ENCODE measurements around the gene CACNA1H. TPM values are rescaled to one million over a fixed set of nuclear protein-coding genes. Genes with fewer than 3 reads are reported as not detected.

Gene CACNA1H
- total and polyA plus RNA-seq, 2 experiments from 2014 or later = 0.11 TPM; not detected in 1

- TF ChIP-seq EZH2phosphoT487 (IDR thresholded peaks at IDR 0.05; ENCODE audit: insufficient read depth, low read depth) (no peak), EZH2 (IDR thresholded peaks at IDR 0.05; ENCODE audit: insufficient read depth, poor library complexity, severe bottlenecking) (no peak)
- Histone ChIP-seq H3K4me3 (no peak overlapping the region), H3K27ac (no peak overlapping the region), H3K36me3 (ENCODE audit: low read depth) (no peaks in the 10 kb centered on the region), H3K9me2 (ENCODE audit: insufficient read depth) (no peaks in the 10 kb centered on the region), H3F3A (ENCODE audit: insufficient read depth) (no peaks in the 10 kb centered on the region), H2AFZ (no peak overlapping the region), H3K4me2 (ENCODE audit: unreplicated experiment) (no peak overlapping the region), H3K9me3 (ENCODE audit: low read depth) (no peaks in the 10 kb centered on the region), H3K27me3 (replicated peaks; ENCODE audit: insufficient read depth) (peaks cover 12% of the 10 kb centered on the region), H3K9ac (no peak overlapping the region), H3K4me1 (ENCODE audit: insufficient read depth) (no peaks in the 10 kb centered on the region), H4K20me1 (ENCODE audit: insufficient read depth) (no peaks in the 10 kb centered on the region), H3K79me2 (ENCODE audit: insufficient read depth) (no peaks in the 10 kb centered on the region)
- DNase-seq = no peak
- WGBS, 2 experiments (ENCODE audit: low coverage in 1 of 2, low lambda C conversion rate in 2 of 2, missing lambda C conversion rate in 2 of 2) = 65 to 74% methylated on average over 23 to 39 of the region's 40 CpGs
- in situ Hi-C loops (cut with MboI) = no loop called here
Measured at GRCh38 chr16:1157639-1158455, 4.9 kb downstream of the CACNA1H start.

DNA sequence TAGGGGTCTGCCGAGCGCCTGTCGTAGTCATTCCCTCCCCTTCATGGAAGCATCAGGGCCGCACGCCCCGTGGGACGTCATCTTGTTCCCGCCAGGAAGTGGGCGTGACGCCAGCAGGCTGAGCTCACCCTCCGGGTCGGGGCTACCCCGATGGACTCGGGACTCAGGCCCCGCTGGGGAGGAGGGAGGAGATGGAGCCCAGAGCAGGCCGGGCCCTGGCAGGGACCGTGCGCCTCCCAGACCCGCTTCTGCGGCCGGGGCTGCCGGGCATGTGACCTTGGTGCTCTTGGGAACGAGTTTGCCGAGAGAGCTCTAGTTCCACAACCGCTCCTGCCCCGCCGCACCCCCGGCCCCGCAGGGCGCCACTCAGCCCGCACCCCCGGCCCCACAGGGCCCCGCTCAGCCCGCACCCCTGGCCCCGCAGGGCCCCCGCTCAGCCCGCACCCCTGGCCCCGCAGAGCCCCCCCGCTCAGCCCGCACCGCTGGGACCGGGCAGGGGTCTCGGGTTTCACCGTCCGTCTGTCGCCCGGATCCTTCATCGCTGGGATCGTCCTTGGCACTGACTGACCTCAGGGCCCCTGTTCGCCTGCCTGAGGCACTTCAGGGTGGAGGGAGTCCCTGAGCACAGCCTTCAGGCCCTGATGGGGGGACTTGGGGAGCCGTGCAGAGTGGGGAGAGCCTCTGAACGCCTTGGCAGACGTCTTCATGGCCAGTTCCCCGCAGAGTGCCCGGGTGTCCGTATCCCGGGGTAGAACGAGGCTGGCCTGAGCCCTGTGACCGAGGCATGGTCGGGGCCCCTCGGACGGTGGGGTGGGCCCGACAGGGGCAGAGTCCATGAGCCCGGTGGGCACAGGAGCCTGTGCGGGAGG is 5.8 kb downstream of the CACNA1H start:
- no peaks in the 10 kb centered on the region for H4K20me1 ChIP-seq (ENCODE audit: insufficient read depth)
- H3K27ac ChIP-seq = no peak overlapping the region
- no peaks in the 10 kb centered on the region for H3K79me2 ChIP-seq (ENCODE audit: insufficient read depth)
- no peaks in the 10 kb centered on the region for H3F3A ChIP-seq (ENCODE audit: insufficient read depth)
- H3K9ac ChIP-seq = no peak overlapping the region
- H3K4me3 ChIP-seq = no peak overlapping the region
- no peak overlapping the region for H2AFZ ChIP-seq
- H3K9me3 ChIP-seq (ENCODE audit: low read depth) = no peaks in the 10 kb centered on the region
- no peak overlapping the region for H3K4me2 ChIP-seq (ENCODE audit: unreplicated experiment)
- H3K36me3 ChIP-seq (ENCODE audit: low read depth) = no peaks in the 10 kb centered on the region
- WGBS, 2 experiments (ENCODE audit: low coverage in 1 of 2, low lambda C conversion rate in 2 of 2, missing lambda C conversion rate in 2 of 2) = 29 to 31% methylated on average over 44 to 58 of the region's 65 CpGs
- no peaks in the 10 kb centered on the region for H3K4me1 ChIP-seq (ENCODE audit: insufficient read depth)
- no peaks in the 10 kb centered on the region for H3K9me2 ChIP-seq (ENCODE audit: insufficient read depth)
- peak; percentile 41 for DNase-seq
- TF ChIP-seq EZH2phosphoT487 (IDR thresholded peaks at IDR 0.05; ENCODE audit: insufficient read depth, low read depth) (no peak), EZH2 (IDR thresholded peaks at IDR 0.05; ENCODE audit: insufficient read depth, poor library complexity, severe bottlenecking) (no peak)
- in situ Hi-C loops (cut with MboI) = no loop called here
- peaks cover 12% of the 10 kb centered on the region for H3K27me3 ChIP-seq (replicated peaks; ENCODE audit: insufficient read depth)

- no peak overlapping the region for H3K4me3 ChIP-seq
- in situ Hi-C loops (cut with MboI) = no loop called here
- H2AFZ ChIP-seq = no peak overlapping the region
- no peaks in the 10 kb centered on the region for H3K36me3 ChIP-seq (ENCODE audit: low read depth)
- no peaks in the 10 kb centered on the region for H3F3A ChIP-seq (ENCODE audit: insufficient read depth)
- no peaks in the 10 kb centered on the region for H3K9me3 ChIP-seq (ENCODE audit: low read depth)
- no peak overlapping the region for H3K9ac ChIP-seq
- 37 to 58% methylated on average over 17 to 28 of the region's 28 CpGs for WGBS, 2 experiments (ENCODE audit: low coverage in 1 of 2, low lambda C conversion rate in 2 of 2, missing lambda C conversion rate in 2 of 2)
- no peaks in the 10 kb centered on the region for H4K20me1 ChIP-seq (ENCODE audit: insufficient read depth)
- no peaks in the 10 kb centered on the region for H3K4me1 ChIP-seq (ENCODE audit: insufficient read depth)
- H3K27ac ChIP-seq = no peak overlapping the region
- no peak overlapping the region for H3K4me2 ChIP-seq (ENCODE audit: unreplicated experiment)
- TF ChIP-seq EZH2 (IDR thresholded peaks at IDR 0.05; ENCODE audit: insufficient read depth, poor library complexity, severe bottlenecking) (no peak), EZH2phosphoT487 (IDR thresholded peaks at IDR 0.05; ENCODE audit: insufficient read depth, low read depth) (no peak)
- H3K79me2 ChIP-seq (ENCODE audit: insufficient read depth) = no peaks in the 10 kb centered on the region
- peaks cover 8% of the 10 kb centered on the region for H3K27me3 ChIP-seq (replicated peaks; ENCODE audit: insufficient read depth)
- H3K9me2 ChIP-seq (ENCODE audit: insufficient read depth) = no peaks in the 10 kb centered on the region
- DNase-seq = no peak
Measured at GRCh38 chr16:1159325-1159972, 6.5 kb downstream of the CACNA1H start.

Measured in GM23248 (cell line).